H9 (cell line): ENCODE results near the gene TRIM38. TPM values are rescaled to one million over a fixed set of nuclear protein-coding genes. Genes with fewer than 3 reads are reported as not detected.

Source experiments
- DNase-seq: peaks from one replicate; pipeline ENCODE4 v3.0.0-alpha.2; 2017
- H2AFZ ChIP-seq: one replicate; pipeline ENCODE4 v1.6.1; 2013; ENCODE audit warnings: mild to moderate bottlenecking, low read length, control low read depth, moderate library complexity
- H2AK5ac ChIP-seq: 2 replicates; pipeline ENCODE4 v1.6.1; 2013; ENCODE audit warnings: low read length, control low read depth, mixed read lengths; ENCODE audit not compliant: insufficient read length
- H2BK120ac ChIP-seq: one replicate; pipeline ENCODE4 v1.6.1; 2013; ENCODE audit warnings: low read depth, mild to moderate bottlenecking, low read length, control low read depth, inconsistent platforms; ENCODE audit not compliant: poor library complexity, severe bottlenecking
- H2BK12ac ChIP-seq: 2 replicates; pipeline ENCODE4 v1.6.1; 2013; ENCODE audit warnings: low read length, control low read depth, mixed read lengths, low read depth; ENCODE audit not compliant: insufficient read length
- H2BK15ac ChIP-seq: 2 replicates; pipeline ENCODE4 v1.6.1; 2013; ENCODE audit warnings: low read depth, low read length, control low read depth
- H2BK20ac ChIP-seq: one replicate; pipeline ENCODE4 v1.6.1; 2013; ENCODE audit warnings: low read depth, mild to moderate bottlenecking, low read length, control low read depth, inconsistent platforms; ENCODE audit not compliant: poor library complexity, severe bottlenecking
- H2BK5ac ChIP-seq: 2 replicates; pipeline ENCODE4 v1.6.1; 2013; ENCODE audit warnings: low read length, control low read depth, mixed read lengths; ENCODE audit not compliant: insufficient read length
- H3K14ac ChIP-seq: 2 replicates; pipeline ENCODE4 v1.6.1; 2013; ENCODE audit warnings: low read length, control low read depth; ENCODE audit not compliant: insufficient read depth
- H3K18ac ChIP-seq: 2 replicates; pipeline ENCODE4 v1.6.1; 2013; ENCODE audit warnings: low read depth, mild to moderate bottlenecking, mixed read lengths, low read length, control low read depth; ENCODE audit not compliant: insufficient read length
- H3K23ac ChIP-seq: 2 replicates; pipeline ENCODE4 v1.6.1; 2013; ENCODE audit warnings: low read length, control low read depth, mixed read lengths, low read depth; ENCODE audit not compliant: insufficient read length
- H3K23me2 ChIP-seq: 2 replicates; pipeline ENCODE4 v1.6.1; 2013; ENCODE audit warnings: low read depth, mild to moderate bottlenecking, mixed read lengths, low read length, control low read depth; ENCODE audit not compliant: insufficient read length, poor library complexity, severe bottlenecking
- H3K27ac ChIP-seq: 2 replicates; pipeline ENCODE4 v1.5.1; 2013; ENCODE audit warnings: low read length, control low read depth, mixed read lengths, low read depth; ENCODE audit not compliant: insufficient read length
- H3K27me3 ChIP-seq: 2 replicates; pipeline ENCODE4 v1.6.1; 2013; ENCODE audit warnings: low read length, control low read depth, inconsistent platforms; ENCODE audit not compliant: insufficient read depth
- H3K4ac ChIP-seq: 2 replicates; pipeline ENCODE4 v1.6.1; 2013; ENCODE audit warnings: low read depth, mild to moderate bottlenecking, control low read depth, inconsistent platforms, low read length, moderate library complexity
- H3K4me1 ChIP-seq: 2 replicates; pipeline ENCODE4 v1.6.1; 2013; ENCODE audit warnings: low read length, control low read depth, inconsistent platforms; ENCODE audit not compliant: insufficient read depth
- H3K4me2 ChIP-seq: 2 replicates; pipeline ENCODE4 v1.6.1; 2013; ENCODE audit warnings: low read length, control low read depth, mixed read lengths; ENCODE audit not compliant: insufficient read length, insufficient read depth
- H3K56ac ChIP-seq: 2 replicates; pipeline ENCODE4 v1.6.1; 2013; ENCODE audit warnings: low read depth, mild to moderate bottlenecking, mixed read lengths, low read length, control low read depth; ENCODE audit not compliant: insufficient read length
- H3K79me1 ChIP-seq: 2 replicates; pipeline ENCODE4 v1.6.1; 2013; ENCODE audit warnings: low read depth, mild to moderate bottlenecking, moderate library complexity, low read length, control low read depth, inconsistent platforms; ENCODE audit not compliant: insufficient read depth, poor library complexity, severe bottlenecking
- H3K79me2 ChIP-seq: 2 replicates; pipeline ENCODE4 v1.6.1; 2013; ENCODE audit warnings: low read length, control low read depth, inconsistent platforms; ENCODE audit not compliant: insufficient read depth
- H3K9ac ChIP-seq: 2 replicates; pipeline ENCODE4 v1.6.1; 2013; ENCODE audit warnings: low read length, control low read depth, mixed read lengths; ENCODE audit not compliant: insufficient read length; ENCODE audit errors: extremely low read depth
- H3K9me3 ChIP-seq: one replicate; pipeline ENCODE4 v1.6.1; 2013; ENCODE audit warnings: low read depth, low read length, inconsistent platforms; ENCODE audit not compliant: control insufficient read depth
- H3T11ph ChIP-seq: one replicate; pipeline ENCODE4 v1.6.1; 2013; ENCODE audit warnings: mild to moderate bottlenecking, low read length, control low read depth, inconsistent platforms
- H4K20me1 ChIP-seq: one replicate; pipeline ENCODE4 v1.6.1; 2013; ENCODE audit not compliant: control insufficient read depth, insufficient read length, insufficient read depth
- H4K5ac ChIP-seq: 2 replicates; pipeline ENCODE4 v1.6.1; 2013; ENCODE audit warnings: low read depth, mild to moderate bottlenecking, mixed read lengths, low read length, control low read depth; ENCODE audit not compliant: insufficient read length
- H4K8ac ChIP-seq: replicated peaks from 2 replicates; pipeline ENCODE4 v1.6.1; 2013; ENCODE audit warnings: low read length, control low read depth, mixed read lengths, low read depth; ENCODE audit not compliant: insufficient read length
- H4K91ac ChIP-seq: 2 replicates; pipeline ENCODE4 v1.6.1; 2013; ENCODE audit warnings: low read depth, mild to moderate bottlenecking, moderate library complexity, mixed read lengths, low read length, control low read depth; ENCODE audit not compliant: insufficient read length
- H3K27ac Mint-ChIP-seq, 3 experiments: 2 replicates in 2 of 3; 3 replicates in 1 of 3; pipeline ENCODE4 v1.8.0; 2020 to 2021; ENCODE audit warnings: mixed read lengths in 3 of 3, mild to moderate bottlenecking in 1 of 3, moderate library complexity in 1 of 3
- H3K27me3 Mint-ChIP-seq: 2 replicates; pipeline ENCODE4 v1.8.0; 2021; ENCODE audit warnings: low read depth, mild to moderate bottlenecking, moderate library complexity, mixed read lengths
- H3K36me3 Mint-ChIP-seq, 3 experiments: 2 replicates in 2 of 3; 3 replicates in 1 of 3; pipeline ENCODE4 v1.8.0; 2020 to 2021; ENCODE audit warnings: low read depth in 3 of 3, mixed read lengths in 3 of 3; ENCODE audit not compliant: insufficient read depth in 1 of 3
- H3K4me1 Mint-ChIP-seq, 2 experiments: 2 replicates each; pipeline ENCODE4 v1.8.0; 2020; ENCODE audit warnings: mixed read lengths in 2 of 2
- H3K4me3 Mint-ChIP-seq, 2 experiments: 2 replicates in 1 of 2; 3 replicates in 1 of 2; pipeline ENCODE4 v1.8.0; 2020 to 2021; ENCODE audit warnings: mild to moderate bottlenecking in 2 of 2, mixed read lengths in 2 of 2, moderate library complexity in 1 of 2
- H3K9me3 Mint-ChIP-seq, 2 experiments: 2 replicates in 1 of 2; 3 replicates in 1 of 2; pipeline ENCODE4 v1.8.0; 2020; ENCODE audit warnings: mild to moderate bottlenecking in 2 of 2, mixed read lengths in 2 of 2, moderate library complexity in 1 of 2
- CTCF ChIP-seq: fragments of 200-600 bp; sonication (generic); conservative IDR thresholded peaks from 3 replicates; pipeline ENCODE4 v1.8.0; 2021; ENCODE audit warnings: antibody characterized with exemption, mild to moderate bottlenecking
- WGBS: extraction: QIAGEN DNeasy Blood & Tissue Kit; methylation state at CpG from one replicate; pipeline ENCODE4 v1.1.7; 2013; ENCODE audit warnings: missing lambda C conversion rate, low lambda C conversion rate, mixed read lengths; ENCODE audit not compliant: insufficient read length; ENCODE audit errors: extremely low coverage; 5-methylcytosine and 5-hydroxymethylcytosine counted together
- total RNA-seq: library from RNA; stranded (reverse); gene quantifications from 2 replicates; pipeline ENCODE4 v1.2.1, GENCODE V29; 2021

The TRIM38 gene
- total RNA-seq, 1 experiment from 2014 or later, result 0.61 TPM

GRCh38 chr6:25990172-25990873, 27.7 kb downstream of the TRIM38 start:
- Histone ChIP-seq H3K4me1 (no peaks in the 10 kb centered on the region; the same call in 1 of the 2 replicates), H3K23ac (no peak overlapping the region), H3K23me2 (peaks cover 10% of the 10 kb centered on the region), H3K9ac (no peak overlapping the region), H4K91ac (no peak overlapping the region), H4K20me1 (no peaks in the 10 kb centered on the region), H2BK12ac (no peak overlapping the region), H2AFZ (no peak overlapping the region), H3K14ac (no peak overlapping the region), H3K27me3 (no peaks in the 10 kb centered on the region), H3K27ac (no peak overlapping the region), H3T11ph (no peak overlapping the region), H3K79me1 (no peaks in the 10 kb centered on the region), H3K4ac (no peak overlapping the region), H4K5ac (no peak overlapping the region), H4K8ac (no peak overlapping the region), H2BK15ac (no peak overlapping the region), H3K9me3 (no peaks in the 10 kb centered on the region), H2AK5ac (no peak overlapping the region), H3K56ac (no peak overlapping the region), H2BK20ac (no peak overlapping the region), H3K4me2 (no peak overlapping the region), H3K79me2 (no peaks in the 10 kb centered on the region), H2BK5ac (no peak overlapping the region), H2BK120ac (no peak overlapping the region), H3K18ac (no peak overlapping the region)
- no peak for TF ChIP-seq CTCF
- no peaks in the 10 kb centered on the region; the same call in 1 of the 2 replicates for H3K27me3 Mint-ChIP-seq
- H3K4me1 Mint-ChIP-seq, result peaks cover 31 to 37% of the 10 kb centered on the region in 2 experiments
- DNase-seq, result no peak
- H3K9me3 Mint-ChIP-seq, result no peaks in the 10 kb centered on the region
- H3K27ac Mint-ChIP-seq, result no peak overlapping the region
- H3K4me3 Mint-ChIP-seq, result no peak overlapping the region; a peak in 1 of 5 replicates
- WGBS, result no CpG with 5 or more reads among the region's 2 CpGs
- no peaks in the 10 kb centered on the region for H3K36me3 Mint-ChIP-seq
